ENCODE results near the gene TUBB.

TUBB gene

DNA sequence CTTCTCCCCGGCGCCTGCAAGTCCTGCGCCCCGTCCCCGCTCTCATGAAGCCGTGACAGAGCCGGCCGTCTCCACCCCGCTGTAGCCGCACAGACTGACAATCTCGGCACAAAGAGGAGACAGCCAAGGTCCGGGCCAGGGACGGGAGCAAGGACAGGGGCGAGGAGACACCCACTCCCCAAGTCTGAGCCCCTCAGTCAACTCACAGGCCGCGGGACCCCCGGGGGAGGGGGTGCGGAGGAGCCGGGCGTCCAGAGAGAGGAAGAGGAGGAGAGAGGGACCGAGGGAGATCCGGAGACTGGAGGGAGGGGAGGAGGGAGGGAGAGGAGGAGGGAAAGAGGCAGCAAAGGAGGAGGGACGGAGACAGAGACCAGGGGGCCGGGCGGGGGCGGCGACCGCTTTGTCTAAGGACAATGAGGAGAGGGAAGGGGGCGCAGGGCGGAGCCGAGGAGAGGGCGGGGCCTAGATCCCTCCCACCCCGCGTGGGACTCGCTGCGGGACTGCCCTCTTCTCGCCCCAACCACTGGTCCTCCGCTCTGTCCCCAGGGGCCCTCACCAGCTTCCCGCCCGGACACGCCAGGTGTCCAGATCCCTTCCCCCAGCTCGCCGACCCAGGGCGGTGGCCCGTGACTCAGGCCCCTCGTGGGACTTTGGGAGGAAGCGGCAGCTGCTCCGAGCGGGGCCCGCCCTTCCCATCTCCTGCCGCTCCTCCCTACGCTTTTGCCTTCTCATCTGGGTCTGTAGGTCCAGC is 33.1 kb upstream of the TUBB start:
- in situ Hi-C loops (cut with MboI; ENCODE audit: low sequenced_read_pairs): no loop called here

DNA sequence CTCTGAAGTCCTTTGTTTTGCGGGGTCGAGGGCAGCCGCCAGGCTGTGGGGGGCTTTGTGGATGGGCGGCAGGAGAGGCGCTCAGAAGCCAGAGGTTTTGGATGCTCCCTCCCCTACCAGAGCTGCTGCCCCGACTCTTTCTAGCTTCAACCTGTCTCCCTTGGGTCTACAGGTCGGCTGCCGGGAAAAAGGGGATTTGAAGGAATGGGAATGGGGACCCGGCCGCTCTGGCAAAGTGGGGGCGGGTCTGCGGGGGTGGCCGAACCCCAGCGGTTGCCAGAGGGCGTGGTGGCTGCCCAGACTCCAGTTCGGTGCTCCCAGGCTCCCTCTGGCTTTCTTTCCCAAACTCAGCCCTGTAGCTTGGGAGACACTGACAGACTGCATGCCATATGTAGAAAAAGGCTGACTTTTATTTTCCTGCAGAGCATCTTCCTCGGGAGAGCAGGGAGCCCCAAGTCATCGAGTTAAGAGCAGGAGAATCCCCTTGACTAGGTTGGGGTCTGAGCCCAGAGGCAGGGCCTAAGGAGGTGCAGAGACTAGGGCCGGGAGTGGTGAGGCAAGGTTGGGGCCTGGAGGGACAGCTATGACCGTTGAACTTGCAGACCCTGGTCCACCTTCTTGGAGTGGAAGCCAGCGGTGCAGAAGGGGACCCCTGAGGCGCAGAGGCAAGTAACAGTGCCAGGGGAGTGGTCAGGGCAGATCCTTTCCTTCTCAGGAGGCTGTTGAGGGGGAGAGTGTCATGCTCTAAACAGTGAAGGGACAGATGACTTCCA is 32.3 kb upstream of the TUBB start:
- in situ Hi-C loops (cut with MboI; ENCODE audit: low sequenced_read_pairs): no loop called here

DNA sequence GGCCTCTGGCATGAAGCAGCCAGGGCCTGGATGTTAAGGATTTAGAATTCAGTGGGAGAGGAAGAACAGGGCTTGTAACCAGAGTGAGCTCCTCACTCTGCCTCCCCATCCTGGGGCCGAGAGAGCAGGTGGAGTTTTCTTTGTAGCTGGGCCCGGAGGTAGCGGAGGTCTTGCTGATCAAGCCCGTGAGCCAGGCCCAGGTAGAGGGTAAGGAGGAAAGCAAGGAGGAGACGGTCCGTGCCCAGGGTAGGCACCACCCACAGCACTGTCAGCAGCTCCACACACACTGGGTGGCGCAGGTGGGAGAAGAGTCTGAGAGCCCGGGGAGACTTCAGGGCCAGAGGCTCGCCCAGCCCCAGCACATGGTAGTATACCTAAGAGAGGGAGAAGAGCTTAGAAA is 31.6 kb upstream of the TUBB start:
- in situ Hi-C loops (cut with MboI; ENCODE audit: low sequenced_read_pairs): no loop called here

DNA sequence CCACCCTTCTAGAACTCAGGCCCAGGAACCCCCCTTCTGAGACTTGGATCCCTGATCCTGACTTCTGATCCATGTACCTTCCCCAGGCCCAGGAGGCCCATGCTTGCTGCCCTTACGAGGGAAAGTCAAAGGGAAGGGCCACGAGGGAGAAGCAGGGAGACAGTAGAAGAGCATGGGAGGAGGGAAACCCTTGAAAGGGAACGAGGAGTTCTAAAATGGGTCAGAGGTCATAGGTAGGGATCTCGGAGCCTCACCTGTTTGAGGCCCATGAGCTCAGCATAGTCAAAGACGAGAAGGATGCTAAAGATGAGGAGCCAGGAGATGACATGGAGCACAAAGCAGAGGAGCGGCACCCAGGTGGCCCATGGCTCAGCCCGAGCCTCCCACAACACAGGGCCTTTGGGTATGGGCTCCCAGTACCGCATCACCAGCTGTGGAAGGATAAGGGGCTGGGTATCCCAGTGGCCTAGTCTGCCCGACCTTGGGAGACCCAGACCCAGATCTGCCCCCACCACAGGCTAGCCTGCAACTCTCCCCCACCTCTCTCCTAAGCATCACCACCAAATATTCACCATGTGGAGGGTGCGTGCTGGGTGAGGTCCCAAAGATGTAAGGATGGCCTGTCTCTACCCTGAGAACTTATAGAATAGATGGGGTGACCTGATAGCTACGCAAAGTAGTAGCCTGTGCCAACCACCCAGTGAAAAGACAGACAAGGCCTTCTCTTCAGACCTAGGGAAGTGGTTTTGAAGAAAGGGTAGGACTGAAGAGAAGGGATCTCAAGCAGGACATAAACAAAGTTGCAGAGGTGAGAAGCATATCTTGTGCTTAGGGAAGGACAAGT is 30.9 kb upstream of the TUBB start:
- in situ Hi-C loops (cut with MboI; ENCODE audit: low sequenced_read_pairs): no loop called here

DNA sequence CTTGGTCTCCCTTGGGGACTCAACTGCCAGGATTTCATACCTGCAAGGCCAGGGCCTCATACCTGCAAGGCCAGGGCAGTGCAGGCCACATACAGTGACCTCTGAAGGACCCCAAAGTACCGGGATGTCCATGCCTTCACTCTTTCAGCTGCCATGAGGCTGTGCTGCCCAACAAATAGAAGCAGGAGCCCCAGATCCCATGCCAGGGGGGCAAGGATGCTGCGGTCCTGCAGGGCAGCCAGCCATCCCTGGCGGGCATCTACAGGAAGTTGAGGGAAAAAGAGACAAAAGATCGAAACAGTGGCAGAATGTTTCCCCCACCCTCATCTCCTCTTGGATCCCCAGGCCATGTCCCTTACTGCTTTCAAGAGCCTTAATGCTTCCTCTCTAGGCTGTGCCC is 30.2 kb upstream of the TUBB start:
- in situ Hi-C loops (cut with MboI; ENCODE audit: low sequenced_read_pairs): no loop called here

DNA sequence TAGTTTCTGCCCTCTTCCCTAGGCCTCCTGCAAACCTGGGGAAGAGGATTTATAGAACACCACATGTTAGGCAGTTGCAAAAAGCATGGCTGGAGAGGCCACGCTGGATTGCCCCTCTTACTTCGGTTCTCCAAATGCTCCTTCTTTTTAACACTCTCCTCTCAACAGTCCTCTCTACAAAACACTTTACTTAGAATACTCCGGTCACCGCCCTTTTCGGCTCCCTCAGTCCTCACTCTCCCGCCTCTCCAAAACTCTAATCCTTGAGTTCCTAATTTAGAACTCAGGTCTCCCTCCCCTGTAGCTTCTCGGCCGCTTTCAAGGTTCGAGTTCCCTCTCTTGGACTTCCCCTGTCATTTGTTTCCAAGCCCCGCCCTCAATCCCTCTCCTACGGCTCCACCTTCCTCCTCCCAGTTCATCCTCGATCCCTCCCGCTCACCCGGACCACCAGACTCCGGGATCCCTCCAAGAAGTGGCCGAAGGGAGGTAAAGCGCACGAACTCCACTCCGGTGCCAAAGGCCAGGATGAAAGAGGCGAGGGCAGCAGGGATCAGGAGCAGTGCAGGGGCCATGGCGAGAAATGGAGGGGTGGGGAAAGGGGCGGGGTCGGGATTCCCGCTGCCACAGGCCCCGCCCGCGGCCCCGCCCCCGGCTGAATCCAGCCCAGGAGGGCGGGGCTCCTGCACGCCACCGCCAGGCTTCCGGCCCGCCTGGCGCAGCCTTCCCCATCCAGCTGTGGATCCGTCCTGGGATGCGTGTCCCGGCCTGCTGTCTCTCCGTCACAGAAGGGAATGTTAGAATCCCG is 29.5 kb upstream of the TUBB start, which contains the start of gene NRM:
Gene NRM, minus strand, starts transcription at position 582 of the 805 bp plus-strand sequence. Its CDS starts 10 bp downstream, at position 572.
- in situ Hi-C loops (cut with MboI; ENCODE audit: low sequenced_read_pairs): no loop called here

DNA sequence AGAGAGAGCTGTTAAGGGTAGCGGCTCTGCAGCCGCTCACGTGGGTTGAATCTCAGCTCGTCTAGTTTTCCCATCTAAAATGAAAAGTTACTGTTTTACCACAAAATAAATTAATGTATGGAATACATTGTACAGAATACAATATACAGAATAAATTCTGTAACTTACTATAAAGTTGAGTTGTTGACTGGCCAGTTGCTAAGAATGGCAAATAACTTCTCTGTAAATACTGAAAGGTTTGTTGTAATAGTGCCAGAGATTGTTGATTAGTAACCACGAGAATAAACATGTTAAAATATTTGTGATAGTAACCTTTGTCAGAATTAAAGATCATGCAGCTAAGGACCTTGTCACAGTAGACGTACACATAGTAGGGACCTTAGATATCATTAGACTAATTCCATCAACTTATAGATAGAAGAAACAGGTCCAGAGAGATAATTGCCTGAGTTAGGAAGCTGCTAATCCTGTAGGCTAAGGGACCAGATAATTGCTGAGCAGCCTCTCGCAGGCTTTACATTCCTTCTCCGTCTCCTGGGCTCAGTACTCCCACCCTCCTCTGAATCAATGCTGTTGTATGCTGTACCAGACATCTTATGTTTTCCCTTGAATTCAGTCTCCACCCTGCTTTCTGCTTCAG is 28.8 kb upstream of the TUBB start:
- in situ Hi-C loops (cut with MboI; ENCODE audit: low sequenced_read_pairs): no loop called here

DNA sequence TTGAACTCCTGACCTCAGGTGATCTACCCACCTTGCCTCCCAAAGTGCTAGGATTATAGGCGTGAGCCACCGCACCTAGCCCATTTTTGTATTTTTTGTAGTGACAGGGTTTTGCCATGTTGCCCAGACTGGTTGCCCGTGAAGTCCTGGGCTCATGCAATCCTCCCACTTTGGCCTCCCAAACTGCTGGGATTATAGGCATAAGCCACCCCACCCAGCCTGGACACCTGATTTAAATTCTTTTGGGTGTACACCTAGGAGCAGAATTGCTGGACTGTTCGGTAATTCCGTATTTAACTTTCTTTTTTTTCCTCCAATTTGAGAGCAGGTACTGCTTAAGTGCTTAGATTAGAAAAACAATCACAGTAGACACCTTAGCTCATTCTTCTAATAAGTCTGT is 23.7 kb upstream of the TUBB start:
- in situ Hi-C loops (cut with MboI; ENCODE audit: low sequenced_read_pairs): no loop called here

DNA sequence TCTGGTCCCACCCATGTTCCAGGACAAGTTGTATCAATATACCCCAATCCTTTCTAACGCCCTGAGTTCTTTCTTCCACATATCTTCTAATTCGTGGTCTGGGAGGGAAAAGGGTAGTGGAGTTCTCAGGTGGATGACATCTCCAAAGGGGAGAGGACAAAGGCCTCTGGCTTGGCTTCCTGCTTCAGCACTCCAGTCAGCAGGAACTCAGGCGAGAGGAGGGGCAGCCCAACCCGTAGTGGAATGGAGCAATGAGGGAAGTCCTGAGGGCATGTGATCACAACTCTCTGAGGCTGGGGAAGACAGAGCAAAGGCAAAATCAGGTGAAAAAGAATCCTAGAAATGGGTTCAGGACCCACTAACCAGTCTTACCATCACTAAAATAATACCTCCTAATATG is 19.8 kb upstream of the TUBB start:
- in situ Hi-C loops (cut with MboI; ENCODE audit: low sequenced_read_pairs): no loop called here

DNA sequence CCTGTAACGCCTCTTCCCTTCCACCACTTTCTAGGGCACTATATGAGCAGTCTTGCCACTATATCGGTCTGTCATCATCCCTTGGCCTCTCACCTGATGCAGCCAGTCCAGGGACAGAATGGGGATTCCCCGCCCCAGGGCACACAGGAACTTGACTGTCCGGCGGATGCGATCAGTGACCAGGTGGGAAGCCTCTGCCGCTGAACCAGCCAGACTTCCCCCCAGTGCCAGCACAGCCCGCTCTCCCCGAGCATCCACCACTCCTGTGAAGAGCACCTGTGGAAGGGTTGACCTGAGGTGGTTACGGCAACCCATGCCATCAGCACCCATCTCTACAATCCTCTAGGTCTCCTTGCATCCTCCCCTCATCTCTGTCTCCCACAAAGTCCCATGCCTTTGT is 17.1 kb upstream of the TUBB start:
- in situ Hi-C loops (cut with MboI; ENCODE audit: low sequenced_read_pairs): no loop called here

DNA sequence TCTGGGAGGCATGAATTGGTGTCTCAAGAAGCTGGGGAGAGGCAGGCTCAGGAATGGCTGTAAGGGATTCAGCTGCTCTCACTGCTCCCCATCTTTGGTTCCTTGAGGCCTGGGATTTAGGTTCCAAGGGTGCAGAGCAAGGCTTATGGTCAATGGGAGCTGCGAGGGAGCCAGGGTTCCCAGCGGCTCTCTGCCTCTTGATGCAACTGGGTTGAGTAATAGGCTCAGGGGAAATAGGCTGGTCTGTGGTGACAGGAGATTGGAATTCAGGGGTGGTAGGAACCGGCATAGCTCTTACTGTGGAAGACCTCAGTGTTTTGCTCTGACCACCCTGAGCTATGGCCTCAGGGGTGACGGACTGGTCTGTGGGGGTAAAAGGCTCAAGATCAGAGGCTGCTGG is 16.3 kb upstream of the TUBB start:
- in situ Hi-C loops (cut with MboI; ENCODE audit: low sequenced_read_pairs): no loop called here

DNA sequence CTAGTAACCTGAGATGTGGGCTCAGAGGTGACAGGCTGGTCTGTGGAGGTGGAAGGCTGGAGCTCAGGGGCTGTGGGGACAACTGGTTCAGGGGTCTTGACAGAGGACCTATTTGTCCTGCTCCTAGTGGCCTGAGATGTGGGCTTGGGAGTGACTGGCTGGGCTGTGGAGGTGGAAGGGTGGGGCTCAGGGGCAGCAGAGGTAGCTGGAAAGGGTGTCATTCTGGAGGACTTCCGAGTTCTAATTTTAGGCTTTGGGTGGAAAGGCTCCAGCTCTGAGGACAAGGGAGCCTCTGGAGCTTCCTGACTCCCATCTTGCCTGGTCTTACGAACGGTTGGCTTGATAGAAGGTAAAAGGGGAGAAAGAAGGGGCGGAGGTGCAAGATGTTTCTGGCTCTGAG is 14.5 kb upstream of the TUBB start:
- in situ Hi-C loops (cut with MboI; ENCODE audit: low sequenced_read_pairs): no loop called here

DNA sequence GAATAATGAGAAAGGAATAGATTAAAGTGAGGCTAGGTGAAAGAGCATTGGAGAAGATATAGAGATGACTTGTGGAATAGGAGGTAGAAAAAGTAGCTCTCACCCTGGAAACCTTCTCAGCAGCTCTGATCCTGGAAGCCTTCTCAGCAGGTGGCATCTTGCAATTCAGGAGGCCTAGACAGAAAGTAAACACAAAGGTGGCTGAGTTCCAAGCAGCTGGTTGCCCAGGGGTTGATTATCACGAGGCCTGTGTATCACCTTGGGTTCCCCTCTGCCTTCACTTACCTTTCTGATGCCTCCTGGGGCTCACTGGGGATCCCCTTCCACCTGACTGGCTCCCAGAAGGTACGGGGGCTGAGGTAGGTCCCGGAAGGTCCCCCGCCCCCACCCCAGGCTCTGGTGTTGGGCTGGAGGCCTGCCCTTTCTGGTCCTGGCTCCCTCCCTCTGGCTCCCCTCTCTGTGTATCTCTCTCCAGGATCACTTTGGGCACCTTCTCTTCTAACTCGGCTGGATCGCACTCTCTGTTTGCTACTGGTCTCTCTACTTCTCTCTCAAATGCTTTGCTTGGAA is 12.8 kb upstream of the TUBB start:
- in situ Hi-C loops (cut with MboI; ENCODE audit: low sequenced_read_pairs): no loop called here

DNA sequence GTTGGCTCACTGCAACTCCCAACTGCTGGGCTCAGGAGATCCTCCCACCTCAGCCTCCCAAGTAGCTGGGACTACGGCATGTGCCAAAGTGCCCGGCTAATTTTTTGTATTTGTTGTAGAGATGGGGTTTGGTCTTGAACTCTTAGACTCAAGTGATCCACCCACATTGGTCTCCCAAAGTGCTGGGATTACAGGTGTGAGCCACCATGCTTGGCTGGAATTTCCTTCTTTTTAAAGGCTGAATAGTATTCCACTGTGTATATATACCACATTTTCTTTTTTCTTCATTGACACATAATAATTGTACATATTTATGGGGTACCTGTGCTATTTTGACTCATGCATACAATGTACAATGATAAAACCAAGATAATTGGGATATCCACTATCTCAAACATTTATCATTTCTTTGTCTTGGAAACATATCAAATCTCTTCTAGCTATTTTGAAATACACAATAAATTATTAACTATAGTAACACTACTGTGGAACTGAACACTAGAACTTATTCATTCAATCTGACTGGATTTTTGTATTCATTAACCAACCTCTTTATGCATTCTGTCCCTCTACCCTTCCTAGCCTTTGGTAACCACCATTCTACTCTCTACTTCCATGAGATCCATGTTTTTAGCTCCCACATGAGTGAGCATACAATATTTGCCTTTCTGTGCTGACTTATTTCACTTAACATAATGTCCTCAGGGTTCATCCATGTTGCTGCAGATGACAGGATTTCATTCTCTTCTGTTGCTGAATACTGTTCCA is 10.9 kb upstream of the TUBB start:
- in situ Hi-C loops (cut with MboI; ENCODE audit: low sequenced_read_pairs): no loop called here

DNA sequence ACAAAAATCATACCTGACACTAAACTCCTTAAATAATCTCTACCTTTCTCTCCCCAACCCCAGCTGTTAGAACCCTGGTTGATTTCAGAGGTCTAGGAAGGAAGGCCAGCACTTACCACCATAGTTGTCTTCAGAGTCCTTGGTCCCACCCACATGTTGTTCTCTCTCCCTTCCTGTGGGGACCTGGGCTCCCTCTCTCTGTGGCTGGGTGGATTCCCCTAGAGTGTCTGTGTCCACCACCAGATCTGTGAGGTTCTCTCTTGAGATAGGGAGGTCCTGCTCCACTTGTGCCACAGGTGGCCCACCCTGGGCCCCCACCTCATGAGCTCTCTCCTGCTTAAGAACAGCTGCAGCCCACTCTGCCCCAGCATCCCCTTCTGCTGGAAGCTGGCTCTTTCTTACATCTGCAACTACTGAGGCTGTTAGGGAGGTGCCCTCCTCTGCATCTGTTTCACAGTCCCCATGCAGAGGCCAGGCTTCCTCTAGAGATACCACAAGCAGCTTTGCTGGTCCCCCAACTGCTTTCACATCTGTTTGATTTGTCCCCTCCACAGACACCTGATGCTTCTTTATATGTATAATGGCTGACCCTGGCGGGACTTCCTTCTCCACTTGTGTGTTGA is 8.3 kb upstream of the TUBB start:
- in situ Hi-C loops (cut with MboI; ENCODE audit: low sequenced_read_pairs): no loop called here

DNA sequence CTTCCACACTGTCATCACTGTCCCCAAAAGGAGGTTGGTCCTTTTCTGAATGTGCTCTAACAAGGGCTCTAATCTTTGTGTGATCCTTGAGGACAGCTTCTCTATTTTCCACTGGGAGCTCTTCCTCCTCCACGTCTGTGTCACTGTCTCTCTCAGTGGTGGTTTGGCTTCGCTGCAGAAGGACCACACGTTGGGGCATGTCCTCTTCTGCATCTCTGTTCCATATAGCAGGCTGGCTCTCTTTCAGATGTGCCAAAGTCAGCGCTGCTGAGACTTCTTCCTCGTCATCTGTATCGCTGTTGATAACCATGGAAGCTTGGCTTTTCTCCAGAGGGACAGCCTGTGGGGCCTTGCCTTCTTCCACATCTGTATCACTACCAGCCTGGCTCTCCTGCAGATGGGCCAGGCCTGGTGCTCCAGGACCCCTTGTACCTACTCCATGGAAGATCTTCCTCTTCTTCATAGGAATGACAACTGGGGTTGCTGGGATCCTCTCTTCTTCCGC is 7.7 kb upstream of the TUBB start:
- in situ Hi-C loops (cut with MboI; ENCODE audit: low sequenced_read_pairs): no loop called here

DNA sequence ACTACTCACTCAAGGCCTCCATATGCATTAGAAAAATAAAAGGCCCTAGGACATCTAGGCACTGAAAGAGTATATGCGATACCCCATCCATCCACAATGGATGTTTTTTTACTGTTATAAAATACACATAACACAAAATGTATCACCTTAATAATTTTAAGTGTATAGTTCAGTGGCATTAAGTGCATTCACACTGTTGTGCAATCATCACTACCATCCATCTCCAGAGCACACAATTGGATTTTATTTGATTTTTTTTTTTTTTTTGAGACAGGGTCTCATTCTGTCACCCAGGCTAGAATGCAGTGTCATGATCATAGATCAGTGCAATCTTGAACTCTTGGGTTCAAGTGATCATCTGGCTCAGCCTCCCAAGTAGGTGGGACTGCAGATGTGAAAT is 5.9 kb upstream of the TUBB start:
- in situ Hi-C loops (cut with MboI; ENCODE audit: low sequenced_read_pairs): no loop called here

DNA sequence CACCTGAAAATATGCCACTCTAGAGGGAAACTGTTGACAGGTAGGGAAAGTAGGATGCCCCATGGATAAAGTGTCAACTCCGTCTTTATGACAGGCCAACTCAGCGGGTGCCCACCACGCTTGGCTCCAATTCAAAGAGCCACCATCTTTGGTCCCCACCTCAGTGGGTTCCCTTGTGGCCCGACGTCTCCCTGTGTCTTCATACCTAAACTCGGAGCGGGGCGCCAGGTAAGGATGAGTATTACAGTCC is 3.3 kb upstream of the TUBB start:
- in situ Hi-C loops (cut with MboI; ENCODE audit: low sequenced_read_pairs): loop anchor here (5.0 kb wide), 1 partner anchor 35 kb away; no protein-coding TSS in a partner anchor
